ENCODE data around the gene SYN1.
A peak's percentile ranks its signal among the peaks of the same experiment; 100 is the strongest.

SYN1 gene

GRCh38 chrX:47560934-47561658 is 58.6 kb downstream of the SYN1 start, which contains the start of gene ARAF:
ARAF (plus strand) TSS chrX:47561205; CDS start chrX:47562968, 1,763 bp downstream.
- Histone ChIP-seq H3K9me3 (ENCODE audit: control insufficient read depth, insufficient read depth, low read length) (peaks cover 10% of the 10 kb centered on the region; the same call in 1 of the 2 replicates), H3K9ac (ENCODE audit: low read depth, low read length) (peak within 1 kb of the TSS; percentile 80)

GRCh38 chrX:47560179-47560933 is 59.3 kb downstream of the SYN1 start:
- peaks cover 23% of the 10 kb centered on the region for H3K36me3 ChIP-seq (ENCODE audit: control insufficient read depth, insufficient read depth, low read length)
- H3K27ac ChIP-seq (ENCODE audit: low read depth, low read length): peak overlapping the region; percentile 93
- peaks cover 10% of the 10 kb centered on the region; the same call in 1 of the 2 replicates for H3K9me3 ChIP-seq (ENCODE audit: control insufficient read depth, insufficient read depth, low read length)
- 0 out of 2 replicates have a peak, but pooled peaks cover 4% of the 10 kb centered on the region for H3K4me1 ChIP-seq (ENCODE audit: control insufficient read depth, insufficient read depth, low read length)
- no peaks in the 10 kb centered on the region for H3K27me3 ChIP-seq (ENCODE audit: control insufficient read depth, insufficient read depth, low read length)
- peak overlapping the region; percentile 87 for H3K4me3 ChIP-seq (ENCODE audit: low read depth, low read length)
- H3K9ac ChIP-seq (ENCODE audit: low read depth, low read length): peak overlapping the region; percentile 23; the same call in 1 of the 2 replicates

More at GRCh38 chrX:47560934-47561658, 58.6 kb downstream of the SYN1 start, which contains the start of gene ARAF:
- Histone ChIP-seq H3K4me1 (ENCODE audit: control insufficient read depth, insufficient read depth, low read length) (0 out of 2 replicates have a peak, but pooled peaks cover 4% of the 10 kb centered on the region), H3K4me3 (ENCODE audit: low read depth, low read length) (peak within 1 kb of the TSS; percentile 87), H3K36me3 (ENCODE audit: control insufficient read depth, insufficient read depth, low read length) (peaks cover 29% of the 10 kb centered on the region), H3K27me3 (ENCODE audit: control insufficient read depth, insufficient read depth, low read length) (no peaks in the 10 kb centered on the region), H3K27ac (ENCODE audit: low read depth, low read length) (peak within 1 kb of the TSS; percentile 93)

GRCh38 chrX:47558436-47558835 is 61.2 kb downstream of the SYN1 start:
- Histone ChIP-seq H3K27me3 (ENCODE audit: control insufficient read depth, insufficient read depth, low read length) (no peaks in the 10 kb centered on the region), H3K4me3 (ENCODE audit: low read depth, low read length) (no peak overlapping the region), H3K4me1 (ENCODE audit: control insufficient read depth, insufficient read depth, low read length) (0 out of 2 replicates have a peak, but pooled peaks cover 4% of the 10 kb centered on the region), H3K27ac (ENCODE audit: low read depth, low read length) (no peak overlapping the region), H3K9ac (ENCODE audit: low read depth, low read length) (no peak overlapping the region), H3K9me3 (ENCODE audit: control insufficient read depth, insufficient read depth, low read length) (peaks cover 12% of the 10 kb centered on the region; the same call in 1 of the 2 replicates), H3K36me3 (ENCODE audit: control insufficient read depth, insufficient read depth, low read length) (peaks cover 7% of the 10 kb centered on the region)

GRCh38 chrX:47556045-47556623 is 63.5 kb downstream of the SYN1 start:
- H3K4me3 ChIP-seq (ENCODE audit: low read depth, low read length): peak overlapping the region; percentile 62
- H3K27ac ChIP-seq (ENCODE audit: low read depth, low read length): peak overlapping the region; percentile 76
- peaks cover 15% of the 10 kb centered on the region; the same call in 1 of the 2 replicates for H3K9me3 ChIP-seq (ENCODE audit: control insufficient read depth, insufficient read depth, low read length)

GRCh38 chrX:47543496-47543895 is 76.2 kb downstream of the SYN1 start:
- H3K4me3 ChIP-seq (ENCODE audit: low read depth, low read length): no peak overlapping the region
- peaks cover 23% of the 10 kb centered on the region for H3K9me3 ChIP-seq (ENCODE audit: control insufficient read depth, insufficient read depth, low read length)
- no peak overlapping the region for H3K27ac ChIP-seq (ENCODE audit: low read depth, low read length)
- H3K4me1 ChIP-seq (ENCODE audit: control insufficient read depth, insufficient read depth, low read length): no peaks in the 10 kb centered on the region
- H3K9ac ChIP-seq (ENCODE audit: low read depth, low read length): no peak overlapping the region
- no peaks in the 10 kb centered on the region for H3K36me3 ChIP-seq (ENCODE audit: control insufficient read depth, insufficient read depth, low read length)
- H3K27me3 ChIP-seq (ENCODE audit: control insufficient read depth, insufficient read depth, low read length): no peaks in the 10 kb centered on the region

More at GRCh38 chrX:47556045-47556623, 63.5 kb downstream of the SYN1 start:
- Histone ChIP-seq H3K27me3 (ENCODE audit: control insufficient read depth, insufficient read depth, low read length) (no peaks in the 10 kb centered on the region), H3K36me3 (ENCODE audit: control insufficient read depth, insufficient read depth, low read length) (no peaks in the 10 kb centered on the region), H3K9ac (ENCODE audit: low read depth, low read length) (peak overlapping the region; percentile 55; the same call in 1 of the 2 replicates), H3K4me1 (ENCODE audit: control insufficient read depth, insufficient read depth, low read length) (0 out of 2 replicates have a peak, but pooled peaks cover 4% of the 10 kb centered on the region)

- Histone ChIP-seq H3K9ac (ENCODE audit: low read depth, low read length) (no peak overlapping the region), H3K4me3 (ENCODE audit: low read depth, low read length) (no peak overlapping the region), H3K27me3 (ENCODE audit: control insufficient read depth, insufficient read depth, low read length) (no peaks in the 10 kb centered on the region), H3K9me3 (ENCODE audit: control insufficient read depth, insufficient read depth, low read length) (peaks cover 17% of the 10 kb centered on the region), H3K27ac (ENCODE audit: low read depth, low read length) (peak overlapping the region; percentile 36), H3K36me3 (ENCODE audit: control insufficient read depth, insufficient read depth, low read length) (no peaks in the 10 kb centered on the region), H3K4me1 (ENCODE audit: control insufficient read depth, insufficient read depth, low read length) (no peaks in the 10 kb centered on the region)
Observed at GRCh38 chrX:47540754-47541538, 78.7 kb downstream of the SYN1 start.

- Histone ChIP-seq H3K4me3 (ENCODE audit: low read depth, low read length) (no peak overlapping the region), H3K9ac (ENCODE audit: low read depth, low read length) (no peak overlapping the region), H3K27me3 (ENCODE audit: control insufficient read depth, insufficient read depth, low read length) (no peaks in the 10 kb centered on the region), H3K27ac (ENCODE audit: low read depth, low read length) (no peak overlapping the region), H3K9me3 (ENCODE audit: control insufficient read depth, insufficient read depth, low read length) (peaks cover 14% of the 10 kb centered on the region; the same call in 1 of the 2 replicates), H3K36me3 (ENCODE audit: control insufficient read depth, insufficient read depth, low read length) (no peaks in the 10 kb centered on the region), H3K4me1 (ENCODE audit: control insufficient read depth, insufficient read depth, low read length) (no peaks in the 10 kb centered on the region)
Observed at GRCh38 chrX:47539860-47540259, 79.8 kb downstream of the SYN1 start.

- no peak overlapping the region for H3K9ac ChIP-seq (ENCODE audit: low read depth, low read length)
Observed at GRCh38 chrX:47530049-47530448, 89.6 kb downstream of the SYN1 start.

GRCh38 chrX:47529548-47529947 is 90.1 kb downstream of the SYN1 start:
- Histone ChIP-seq H3K36me3 (ENCODE audit: control insufficient read depth, insufficient read depth, low read length) (no peaks in the 10 kb centered on the region), H3K9me3 (ENCODE audit: control insufficient read depth, insufficient read depth, low read length) (peaks cover 11% of the 10 kb centered on the region; the same call in 1 of the 2 replicates), H3K9ac (ENCODE audit: low read depth, low read length) (no peak overlapping the region), H3K4me1 (ENCODE audit: control insufficient read depth, insufficient read depth, low read length) (no peaks in the 10 kb centered on the region), H3K27me3 (ENCODE audit: control insufficient read depth, insufficient read depth, low read length) (no peaks in the 10 kb centered on the region), H3K4me3 (ENCODE audit: low read depth, low read length) (no peak overlapping the region), H3K27ac (ENCODE audit: low read depth, low read length) (no peak overlapping the region)

More at GRCh38 chrX:47530049-47530448, 89.6 kb downstream of the SYN1 start:
- no peaks in the 10 kb centered on the region for H3K4me1 ChIP-seq (ENCODE audit: control insufficient read depth, insufficient read depth, low read length)
- no peaks in the 10 kb centered on the region for H3K27me3 ChIP-seq (ENCODE audit: control insufficient read depth, insufficient read depth, low read length)
- no peaks in the 10 kb centered on the region for H3K36me3 ChIP-seq (ENCODE audit: control insufficient read depth, insufficient read depth, low read length)
- no peak overlapping the region for H3K27ac ChIP-seq (ENCODE audit: low read depth, low read length)
- no peak overlapping the region for H3K4me3 ChIP-seq (ENCODE audit: low read depth, low read length)
- H3K9me3 ChIP-seq (ENCODE audit: control insufficient read depth, insufficient read depth, low read length): peaks cover 13% of the 10 kb centered on the region; the same call in 1 of the 2 replicates

GRCh38 chrX:47523713-47524166 is 95.9 kb downstream of the SYN1 start:
- Histone ChIP-seq H3K9me3 (ENCODE audit: control insufficient read depth, insufficient read depth, low read length) (peaks cover 13% of the 10 kb centered on the region; the same call in 1 of the 2 replicates), H3K36me3 (ENCODE audit: control insufficient read depth, insufficient read depth, low read length) (no peaks in the 10 kb centered on the region), H3K27me3 (ENCODE audit: control insufficient read depth, insufficient read depth, low read length) (peaks cover 11% of the 10 kb centered on the region; the same call in 1 of the 2 replicates), H3K9ac (ENCODE audit: low read depth, low read length) (no peak overlapping the region), H3K4me3 (ENCODE audit: low read depth, low read length) (peak overlapping the region; percentile 62), H3K4me1 (ENCODE audit: control insufficient read depth, insufficient read depth, low read length) (no peaks in the 10 kb centered on the region), H3K27ac (ENCODE audit: low read depth, low read length) (no peak overlapping the region)

Measured in HUES48 (cell line).